Neural cell (in vitro differentiated cells): Measurements from ENCODE around the gene ART1. TPM values are rescaled to one million over a fixed set of nuclear protein-coding genes. Genes with fewer than 3 reads are reported as not detected.
"Not testable (repeated sequence)": the region's sequence is repeated elsewhere in the genome, so short reads cannot be mapped to it uniquely, and the experiment has no call there.

ENCODE experiments used
- H2AFZ ChIP-seq: fragments of 200-600, 300-800 bp; sonication (generic), shearing (Covaris generic); 2 replicates; pipeline ENCODE4 v1.6.0; 2014; ENCODE audit warnings: low read depth, mild to moderate bottlenecking, antibody characterized with exemption, low read length, moderate library complexity
- H3F3A ChIP-seq: fragments of 200-600 bp; shearing (Covaris generic); 2 replicates; pipeline ENCODE4 v1.6.1; 2016; ENCODE audit warnings: mild to moderate bottlenecking, moderate library complexity, mixed read lengths, antibody characterized with exemption, low read length; ENCODE audit not compliant: insufficient read depth, poor library complexity, severe bottlenecking
- H3K27ac ChIP-seq: fragments of 200-600, 300-800 bp; sonication (generic), shearing (Covaris generic); 2 replicates; pipeline ENCODE4 v1.5.1; 2014; ENCODE audit warnings: mild to moderate bottlenecking, low read length, moderate library complexity
- H3K27me3 ChIP-seq: fragments of 300-800, 200-600 bp; sonication (generic), shearing (Covaris generic); 2 replicates; pipeline ENCODE4 v1.6.0; 2014; ENCODE audit warnings: mild to moderate bottlenecking, low read depth, low read length, moderate library complexity; ENCODE audit not compliant: insufficient read depth
- H3K36me3 ChIP-seq: fragments of 300-800, 200-600 bp; sonication (generic), shearing (Covaris generic); 2 replicates; pipeline ENCODE4 v1.5.1; 2014; ENCODE audit warnings: mild to moderate bottlenecking, antibody characterized with exemption, low read length, moderate library complexity; ENCODE audit not compliant: insufficient read depth
- H3K4me2 ChIP-seq: fragments of 300-800, 200-600 bp; sonication (generic), shearing (Covaris generic); 2 replicates; pipeline ENCODE4 v1.6.0; 2014; ENCODE audit warnings: mild to moderate bottlenecking, low read length
- H3K4me3 ChIP-seq: fragments of 300-800, 200-600 bp; sonication (generic), shearing (Covaris generic); 2 replicates; pipeline ENCODE4 v1.5.1; 2014; ENCODE audit warnings: mild to moderate bottlenecking, low read length, moderate library complexity
- H3K79me2 ChIP-seq: fragments of 200-600 bp; shearing (Covaris generic); replicated peaks from 2 replicates; pipeline ENCODE4 v1.6.0; 2014; ENCODE audit warnings: mild to moderate bottlenecking, low read length, moderate library complexity; ENCODE audit not compliant: insufficient read depth
- H3K9ac ChIP-seq: fragments of 300-800, 200-600 bp; sonication (generic), shearing (Covaris generic); 2 replicates; pipeline ENCODE4 v1.6.1; 2016; ENCODE audit warnings: mild to moderate bottlenecking, low read length, mixed read lengths
- H3K9me2 ChIP-seq: fragments of 200-600 bp; shearing (Covaris generic); 2 replicates; pipeline ENCODE4 v1.6.1; 2016; ENCODE audit warnings: mild to moderate bottlenecking, low read length, mixed read lengths; ENCODE audit not compliant: insufficient read depth
- H3K9me3 ChIP-seq: fragments of 200-600, 300-800 bp; sonication (generic), shearing (Covaris generic); 2 replicates; pipeline ENCODE4 v1.6.1; 2016; ENCODE audit warnings: mild to moderate bottlenecking, mixed run types, low read length, moderate library complexity, mixed read lengths
- H4K20me1 ChIP-seq: fragments of 200-600 bp; shearing (Covaris generic); 2 replicates; pipeline ENCODE4 v1.6.1; 2016; ENCODE audit warnings: mild to moderate bottlenecking, mixed run types; ENCODE audit not compliant: insufficient read depth
- EP300 ChIP-seq: fragments of 450-650 bp; conservative IDR thresholded peaks from 2 replicates; pipeline ENCODE4 v1.6.1; 2014; ENCODE audit warnings: antibody characterized with exemption, mild to moderate bottlenecking, moderate library complexity; ENCODE audit not compliant: poor library complexity, severe bottlenecking
- EZH2 ChIP-seq: fragments of 200-600, 300-800 bp; shearing (Covaris generic), sonication (generic); IDR thresholded peaks from 2 replicates; pipeline ENCODE4 v1.6.1; 2014; ENCODE audit warnings: antibody characterized with exemption, low read length, borderline replicate concordance, mild to moderate bottlenecking; ENCODE audit not compliant: insufficient read depth, poor library complexity, severe bottlenecking
- MXI1 ChIP-seq: fragments of 450-650 bp; conservative IDR thresholded peaks from 2 replicates; pipeline ENCODE4 v1.6.1; 2014; ENCODE audit warnings: antibody characterized with exemption, mild to moderate bottlenecking; ENCODE audit not compliant: poor library complexity, severe bottlenecking
- POLR2AphosphoS5 ChIP-seq: IDR thresholded peaks from 2 replicates; pipeline ENCODE4 v1.6.1; 2012
- RAD21 ChIP-seq: fragments of 450-650 bp; conservative IDR thresholded peaks from 2 replicates; pipeline ENCODE4 v1.6.1; 2014; ENCODE audit warnings: antibody characterized with exemption, mild to moderate bottlenecking, moderate library complexity
- REST ChIP-seq: IDR thresholded peaks from 2 replicates; pipeline ENCODE4 v1.6.1; 2012; ENCODE audit warnings: borderline replicate concordance
- SMC3 ChIP-seq: fragments of 450-650 bp; conservative IDR thresholded peaks from 2 replicates; pipeline ENCODE4 v1.6.1; 2014; ENCODE audit warnings: antibody characterized with exemption, mild to moderate bottlenecking, moderate library complexity; ENCODE audit not compliant: poor library complexity
- TAF1 ChIP-seq: IDR thresholded peaks from 2 replicates; pipeline ENCODE4 v1.6.1; 2012; ENCODE audit warnings: low read depth
- polyA plus RNA-seq: library from polyadenylated mRNA; depleted of rRNA; stranded (reverse); fragments of >200 nt; gene quantifications from 2 replicates; pipeline ENCODE4 v1.2.3, GENCODE V29; 2014
- TF ChIP-seq, protein P1 (sequence below): fragments of 450-650 bp; IDR thresholded peaks from 2 replicates; pipeline ENCODE4 v1.5.1; 2014; ENCODE audit warnings: antibody characterized with exemption, mild to moderate bottlenecking, moderate library complexity; ENCODE audit not compliant: poor library complexity, severe bottlenecking

The ART1 gene
- polyA plus RNA-seq, 1 donor from 2014 or later, result not detected

DNA sequence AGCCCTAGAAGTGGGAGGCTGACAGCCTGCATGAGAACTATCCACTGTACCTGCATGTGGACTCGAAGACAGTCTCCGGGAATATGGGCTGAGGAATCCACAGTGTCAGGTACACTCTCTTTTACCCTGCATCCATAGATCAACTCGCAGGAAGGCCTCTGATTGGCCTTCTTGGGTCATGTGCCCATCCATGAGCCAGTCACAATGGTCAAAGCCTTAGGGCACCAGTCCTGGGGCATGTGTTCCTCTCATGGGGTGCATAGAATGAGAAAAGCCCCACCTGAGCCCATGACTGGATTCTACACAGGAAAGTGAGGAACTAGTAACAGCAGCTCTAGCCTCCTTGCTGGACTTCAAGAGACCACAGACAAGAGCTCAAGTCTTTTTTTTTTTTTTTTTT is 10.6 kb downstream of the ART1 start:
- Histone ChIP-seq H3K27ac (no peak overlapping the region), H3K27me3 (no peaks in the 10 kb centered on the region), H3K9me2 (no peaks in the 10 kb centered on the region), H2AFZ (no peak overlapping the region), H3K9ac (no peak overlapping the region), H3K4me3 (no peak overlapping the region), H3F3A (no peaks in the 10 kb centered on the region), H3K9me3 (no peaks in the 10 kb centered on the region), H3K79me2 (no peaks in the 10 kb centered on the region), H3K36me3 (no peaks in the 10 kb centered on the region), H4K20me1 (no peaks in the 10 kb centered on the region), H3K4me2 (no peak overlapping the region)
- TF ChIP-seq, protein P1, sequence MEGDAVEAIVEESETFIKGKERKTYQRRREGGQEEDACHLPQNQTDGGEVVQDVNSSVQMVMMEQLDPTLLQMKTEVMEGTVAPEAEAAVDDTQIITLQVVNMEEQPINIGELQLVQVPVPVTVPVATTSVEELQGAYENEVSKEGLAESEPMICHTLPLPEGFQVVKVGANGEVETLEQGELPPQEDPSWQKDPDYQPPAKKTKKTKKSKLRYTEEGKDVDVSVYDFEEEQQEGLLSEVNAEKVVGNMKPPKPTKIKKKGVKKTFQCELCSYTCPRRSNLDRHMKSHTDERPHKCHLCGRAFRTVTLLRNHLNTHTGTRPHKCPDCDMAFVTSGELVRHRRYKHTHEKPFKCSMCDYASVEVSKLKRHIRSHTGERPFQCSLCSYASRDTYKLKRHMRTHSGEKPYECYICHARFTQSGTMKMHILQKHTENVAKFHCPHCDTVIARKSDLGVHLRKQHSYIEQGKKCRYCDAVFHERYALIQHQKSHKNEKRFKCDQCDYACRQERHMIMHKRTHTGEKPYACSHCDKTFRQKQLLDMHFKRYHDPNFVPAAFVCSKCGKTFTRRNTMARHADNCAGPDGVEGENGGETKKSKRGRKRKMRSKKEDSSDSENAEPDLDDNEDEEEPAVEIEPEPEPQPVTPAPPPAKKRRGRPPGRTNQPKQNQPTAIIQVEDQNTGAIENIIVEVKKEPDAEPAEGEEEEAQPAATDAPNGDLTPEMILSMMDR, result no peak
- TF ChIP-seq MXI1 (no peak), POLR2AphosphoS5 (no peak), SMC3 (no peak)

DNA sequence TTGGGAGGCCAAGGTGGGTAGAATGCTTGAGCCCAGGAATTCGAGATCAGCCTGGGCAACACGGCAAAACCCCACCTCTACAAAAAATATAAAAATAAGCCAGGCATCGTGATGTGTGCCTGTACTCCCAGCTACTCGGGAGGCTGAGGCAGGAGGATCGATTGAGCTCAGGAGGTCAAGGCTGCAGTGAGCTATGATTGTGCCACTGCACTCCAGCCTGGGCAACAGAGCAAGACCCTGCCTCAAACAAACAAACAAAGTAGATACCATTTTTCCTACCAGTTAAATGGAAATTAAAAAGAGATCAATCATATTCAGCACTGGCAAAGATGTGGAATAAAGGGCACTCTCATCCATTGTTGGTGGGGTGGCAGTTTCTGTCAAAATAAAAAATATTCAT is 12.4 kb downstream of the ART1 start:
- H3K27me3 ChIP-seq, H3K9me2 ChIP-seq, H3K4me3 ChIP-seq, H3K79me2 ChIP-seq, H3K9me3 ChIP-seq, H4K20me1 ChIP-seq, H3K27ac ChIP-seq, H3F3A ChIP-seq, H3K9ac ChIP-seq, H2AFZ ChIP-seq, H3K36me3 ChIP-seq, H3K4me2 ChIP-seq: not testable (repeated sequence)

- no peaks in the 10 kb centered on the region for H3K27me3 ChIP-seq
- no peaks in the 10 kb centered on the region for H3F3A ChIP-seq
- no peak overlapping the region for H3K4me3 ChIP-seq
- no peak overlapping the region for H3K9ac ChIP-seq
- H3K9me2 ChIP-seq, result no peaks in the 10 kb centered on the region
- no peaks in the 10 kb centered on the region for H3K36me3 ChIP-seq
- no peak overlapping the region for H2AFZ ChIP-seq
- TF ChIP-seq POLR2AphosphoS5 (no peak), RAD21 (no peak), EP300 (no peak), REST (no peak), TAF1 (no peak), EZH2 (no peak), MXI1 (no peak), SMC3 (no peak)
- TF ChIP-seq, protein P1, result no peak
- no peaks in the 10 kb centered on the region for H4K20me1 ChIP-seq
- H3K9me3 ChIP-seq, result no peaks in the 10 kb centered on the region
- H3K4me2 ChIP-seq, result no peak overlapping the region
- H3K27ac ChIP-seq, result no peak overlapping the region
- no peaks in the 10 kb centered on the region for H3K79me2 ChIP-seq
Measured at GRCh38 chr11:3658252-3658651, 13.3 kb downstream of the ART1 start.
